Measurements from ENCODE around the gene PPFIA3. TPM values are rescaled to one million over a fixed set of nuclear protein-coding genes. Genes with fewer than 3 reads are reported as not detected.
A peak's percentile ranks its signal among the peaks of the same experiment; 100 is the strongest.

Gene PPFIA3
- total RNA-seq, 2 experiments from 2014 or later: 2.0 to 2.8 TPM

DNA sequence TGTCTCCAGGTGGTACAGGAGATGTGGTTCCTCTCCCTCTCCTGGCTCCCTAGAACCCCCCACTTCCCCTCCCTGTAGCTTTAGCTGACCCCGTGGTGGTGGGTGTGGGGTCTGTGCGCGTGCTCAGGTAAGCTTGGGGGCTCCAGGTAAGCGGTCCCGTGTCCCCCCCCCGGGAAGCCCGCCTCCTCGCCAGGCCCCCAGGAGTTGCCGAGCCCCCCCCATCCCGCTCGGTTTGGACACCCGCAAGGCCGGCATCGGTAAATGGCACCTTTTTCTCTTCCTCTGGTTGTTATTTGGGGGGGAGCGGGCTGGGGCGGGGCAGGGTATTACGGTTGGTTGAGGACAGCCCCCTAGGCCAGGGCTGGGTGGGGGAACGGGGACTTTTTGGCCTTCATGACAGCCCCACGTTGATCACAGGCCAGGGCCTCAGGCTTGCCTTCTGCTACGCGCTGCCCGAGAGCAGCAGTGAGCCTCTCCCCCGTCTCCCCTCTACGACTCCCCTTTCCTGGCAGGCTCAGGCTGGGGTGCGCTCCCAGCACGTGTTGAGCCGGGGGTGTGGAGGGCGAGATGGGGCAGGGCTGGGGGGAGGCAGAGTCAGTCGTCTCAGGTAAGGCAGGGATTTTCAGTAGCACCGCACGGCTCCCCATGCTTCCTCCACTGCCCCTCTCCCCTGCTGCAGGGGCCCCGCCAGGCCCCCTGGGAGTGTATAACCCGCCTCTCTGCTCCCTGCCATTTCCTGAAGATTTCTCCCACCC, 15.8 kb upstream of the PPFIA3 start:
- Mint-ChIP-seq H3K4me3 (no peak overlapping the region), H3K36me3 (ENCODE audit: low read depth) (peaks cover 75% of the 10 kb centered on the region), H3K27me3 (no peaks in the 10 kb centered on the region), H3K27ac (no peak overlapping the region), H3K9me3 (no peaks in the 10 kb centered on the region), H3K4me1 (ENCODE audit: low read depth) (peaks cover 5% of the 10 kb centered on the region)
- Histone ChIP-seq H3K9me3 (ENCODE audit: control insufficient read depth in 1 of 2, insufficient read depth in 1 of 2, low read length in 2 of 2) (no peaks in the 10 kb centered on the region), H3K4me1 (ENCODE audit: insufficient read depth, low read length) (peaks cover 3% of the 10 kb centered on the region), H3K27ac (ENCODE audit: low read depth in 1 of 2, low read length in 2 of 2) (no peak overlapping the region), H3K27me3 (ENCODE audit: control insufficient read depth in 1 of 2, insufficient read depth in 2 of 2, low read length in 2 of 2) (no peaks in the 10 kb centered on the region), H3K36me3 (ENCODE audit: insufficient read depth, low read length) (peaks cover 88% of the 10 kb centered on the region), H3K4me3 (ENCODE audit: low read length) (no peak overlapping the region)
- ChIA-PET POLR2A (no interaction called here), CTCF (interaction anchor here (1.7 kb wide), 1 partner anchor 11 kb away, joined by 4 read pairs; the partner anchor contains the start of gene LIN7B)
- DNase-seq (no peak), ATAC-seq (ENCODE audit: poor library complexity) (no peak)
- intact Hi-C loops (cut with DNase I, micrococcal nuclease): no loop called here
- TF ChIP-seq, protein P1, sequence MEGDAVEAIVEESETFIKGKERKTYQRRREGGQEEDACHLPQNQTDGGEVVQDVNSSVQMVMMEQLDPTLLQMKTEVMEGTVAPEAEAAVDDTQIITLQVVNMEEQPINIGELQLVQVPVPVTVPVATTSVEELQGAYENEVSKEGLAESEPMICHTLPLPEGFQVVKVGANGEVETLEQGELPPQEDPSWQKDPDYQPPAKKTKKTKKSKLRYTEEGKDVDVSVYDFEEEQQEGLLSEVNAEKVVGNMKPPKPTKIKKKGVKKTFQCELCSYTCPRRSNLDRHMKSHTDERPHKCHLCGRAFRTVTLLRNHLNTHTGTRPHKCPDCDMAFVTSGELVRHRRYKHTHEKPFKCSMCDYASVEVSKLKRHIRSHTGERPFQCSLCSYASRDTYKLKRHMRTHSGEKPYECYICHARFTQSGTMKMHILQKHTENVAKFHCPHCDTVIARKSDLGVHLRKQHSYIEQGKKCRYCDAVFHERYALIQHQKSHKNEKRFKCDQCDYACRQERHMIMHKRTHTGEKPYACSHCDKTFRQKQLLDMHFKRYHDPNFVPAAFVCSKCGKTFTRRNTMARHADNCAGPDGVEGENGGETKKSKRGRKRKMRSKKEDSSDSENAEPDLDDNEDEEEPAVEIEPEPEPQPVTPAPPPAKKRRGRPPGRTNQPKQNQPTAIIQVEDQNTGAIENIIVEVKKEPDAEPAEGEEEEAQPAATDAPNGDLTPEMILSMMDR (IDR thresholded peaks at IDR 0.05): no peak

DNA sequence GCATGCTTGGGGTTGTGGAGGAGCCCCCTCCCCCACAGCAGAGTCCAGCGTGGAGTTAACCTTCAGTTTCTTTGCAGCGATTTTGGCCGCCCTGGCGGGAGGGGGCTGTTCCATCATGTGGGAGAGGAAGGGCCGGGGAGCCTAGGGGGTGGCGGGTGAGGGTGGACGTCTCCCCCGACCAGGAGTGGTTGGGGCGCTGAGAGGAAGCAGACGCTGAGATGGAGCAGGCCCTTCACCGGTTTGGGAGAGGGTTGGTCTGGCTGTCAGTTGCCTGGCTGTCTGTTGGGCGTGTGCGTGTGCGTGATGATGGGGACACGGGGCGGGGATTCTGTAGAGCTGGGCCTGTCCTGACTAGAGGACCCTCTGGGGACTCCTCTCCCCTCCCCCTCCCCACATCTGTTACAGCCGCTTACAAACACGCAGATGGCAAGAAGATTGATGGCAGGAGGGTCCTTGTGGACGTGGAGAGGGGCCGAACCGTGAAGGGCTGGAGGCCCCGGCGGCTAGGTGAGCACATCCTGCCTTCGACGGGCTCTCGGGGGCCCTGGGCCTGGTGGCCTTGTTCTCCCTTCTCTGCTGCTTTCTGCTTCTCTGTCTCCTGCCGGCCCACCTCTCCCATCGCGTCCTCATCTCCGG, 15.0 kb upstream of the PPFIA3 start:
- CTCF ChIA-PET: interaction anchor here (2.0 kb wide), 1 partner anchor 10 kb away, joined by 10 read pairs; the partner anchor contains the start of gene LIN7B
- no peak for DNase-seq
- Mint-ChIP-seq H3K9me3 (no peaks in the 10 kb centered on the region), H3K36me3 (ENCODE audit: low read depth) (peaks cover 75% of the 10 kb centered on the region), H3K4me1 (ENCODE audit: low read depth) (peaks cover 5% of the 10 kb centered on the region), H3K27me3 (no peaks in the 10 kb centered on the region), H3K4me3 (no peak overlapping the region), H3K27ac (no peak overlapping the region)
- Histone ChIP-seq H3K9me3 (ENCODE audit: control insufficient read depth in 1 of 2, insufficient read depth in 1 of 2, low read length in 2 of 2) (no peaks in the 10 kb centered on the region), H3K4me3 (ENCODE audit: low read length) (no peak overlapping the region), H3K36me3 (ENCODE audit: insufficient read depth, low read length) (peaks cover 87% of the 10 kb centered on the region), H3K4me1 (ENCODE audit: insufficient read depth, low read length) (peaks cover 3% of the 10 kb centered on the region), H3K27me3 (ENCODE audit: control insufficient read depth in 1 of 2, insufficient read depth in 2 of 2, low read length in 2 of 2) (no peaks in the 10 kb centered on the region), H3K27ac (ENCODE audit: low read depth in 1 of 2, low read length in 2 of 2) (no peak overlapping the region)
- no peak for ATAC-seq (ENCODE audit: poor library complexity)
- TF ChIP-seq, protein P1 (IDR thresholded peaks at IDR 0.05): no peak
- intact Hi-C loops (cut with DNase I, micrococcal nuclease): no loop called here
- POLR2A ChIA-PET: no interaction called here

DNA sequence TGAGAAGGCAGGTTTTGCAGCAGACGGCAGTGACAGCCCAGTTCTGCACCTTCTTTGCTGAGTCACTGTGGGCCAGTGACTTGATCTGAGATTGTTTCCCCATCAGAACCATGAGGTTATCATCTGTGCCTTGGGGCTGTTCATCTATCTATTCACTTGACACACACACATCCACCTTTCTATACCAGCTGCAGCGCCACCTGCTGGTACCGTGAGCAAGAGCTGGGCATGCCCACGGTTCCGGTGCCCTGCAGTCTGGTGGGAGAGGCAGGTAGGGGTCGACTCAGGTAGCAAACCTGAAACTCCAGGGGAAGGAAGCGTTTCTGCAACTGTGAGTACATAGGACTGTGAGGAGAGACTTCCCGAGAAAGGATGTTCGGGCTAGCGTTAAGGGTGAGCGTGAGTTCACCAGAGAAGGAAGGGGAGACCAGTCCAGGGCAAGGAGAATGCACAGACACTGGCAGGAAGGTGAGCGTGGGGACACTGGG, 12.7 kb upstream of the PPFIA3 start:
- ChIA-PET POLR2A (interaction anchor here (1.1 kb wide), 1 partner anchor 9 kb away, joined by 4 read pairs; no protein-coding TSS in a partner anchor), CTCF (interaction anchor here (0.5 to 1.7 kb wide), 16 partner anchors 9 to 109 kb away, joined by 3 to 19 read pairs (median 3); partner anchors contain the start of gene PPFIA3)
- Mint-ChIP-seq H3K27ac (peak overlapping the region; percentile 0), H3K9me3 (no peaks in the 10 kb centered on the region), H3K36me3 (ENCODE audit: low read depth) (peaks cover 58% of the 10 kb centered on the region), H3K4me1 (ENCODE audit: low read depth) (no peaks in the 10 kb centered on the region), H3K27me3 (no peaks in the 10 kb centered on the region), H3K4me3 (peak overlapping the region; percentile 71)
- Histone ChIP-seq H3K27ac (ENCODE audit: low read depth in 1 of 2, low read length in 2 of 2) (no peak overlapping the region), H3K36me3 (ENCODE audit: insufficient read depth, low read length) (peaks cover 66% of the 10 kb centered on the region), H3K4me1 (ENCODE audit: insufficient read depth, low read length) (peaks cover 3% of the 10 kb centered on the region), H3K4me3 (ENCODE audit: low read length) (no peak overlapping the region), H3K9me3 (ENCODE audit: control insufficient read depth in 1 of 2, insufficient read depth in 1 of 2, low read length in 2 of 2) (no peaks in the 10 kb centered on the region), H3K27me3 (ENCODE audit: control insufficient read depth in 1 of 2, insufficient read depth in 2 of 2, low read length in 2 of 2) (no peaks in the 10 kb centered on the region)
- intact Hi-C loops (cut with DNase I, micrococcal nuclease): no loop called here
- DNase-seq: peak; percentile 53 to 82 (median 62)
- ATAC-seq (ENCODE audit: poor library complexity): peak; percentile 82
- TF ChIP-seq, protein P1 (IDR thresholded peaks at IDR 0.05): peak; percentile 79
